GM21576 (cell line): Measurements from ENCODE around the gene SSX1.
"Not testable (repeated sequence)": the region's sequence is repeated elsewhere in the genome, so short reads cannot be mapped to it uniquely, and the experiment has no call there.

Experiments used
- ATAC-seq: cut with Tn5 transposase; IDR thresholded peaks from one replicate; pipeline ENCODE4 v1.9.1; 2021; ENCODE audit warnings: mild to moderate bottlenecking, moderate library complexity; ENCODE audit not compliant: unreplicated experiment

SSX1 gene, protein sequence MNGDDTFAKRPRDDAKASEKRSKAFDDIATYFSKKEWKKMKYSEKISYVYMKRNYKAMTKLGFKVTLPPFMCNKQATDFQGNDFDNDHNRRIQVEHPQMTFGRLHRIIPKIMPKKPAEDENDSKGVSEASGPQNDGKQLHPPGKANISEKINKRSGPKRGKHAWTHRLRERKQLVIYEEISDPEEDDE

DNA sequence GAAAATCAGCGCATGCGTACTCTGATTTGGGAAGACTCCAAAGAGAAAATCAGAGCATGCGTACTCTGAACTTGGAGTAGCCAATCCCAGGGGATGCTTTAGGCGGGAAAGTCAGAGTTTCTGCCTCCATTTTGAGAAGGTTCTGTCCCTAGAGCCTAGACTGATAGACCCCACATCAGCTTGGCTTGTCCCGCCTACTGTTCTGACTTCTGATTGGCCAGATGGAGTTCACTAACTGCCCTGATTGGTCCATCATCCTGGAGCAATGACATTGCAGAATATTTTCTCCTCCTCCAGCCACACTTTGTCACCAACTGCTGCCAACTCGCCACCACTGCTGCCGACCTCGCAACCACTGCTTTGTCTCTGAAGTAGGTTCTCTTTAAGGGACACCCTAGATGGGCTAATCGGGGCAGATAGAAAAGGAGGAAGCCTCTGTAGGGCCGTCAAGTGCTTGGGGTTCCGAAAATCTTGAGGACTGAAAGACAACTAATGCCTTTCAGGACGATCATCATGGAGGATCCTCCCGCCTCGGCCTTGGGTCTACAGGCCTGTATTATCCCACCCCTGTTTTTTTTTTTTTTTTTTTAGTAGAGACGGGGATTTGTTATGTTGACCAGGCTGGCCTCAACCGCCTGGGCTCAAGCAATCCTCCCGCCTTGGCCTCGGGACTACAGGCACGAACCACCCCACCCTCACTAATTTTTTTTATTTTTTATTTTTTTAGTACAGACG is at the start of gene SSX1:
Gene SSX1 (plus strand): TSS at position 331 of the 735 bp plus-strand sequence. CDS start 1,850 bp downstream, outside the sequence.
- ATAC-seq, result not testable (repeated sequence)

DNA sequence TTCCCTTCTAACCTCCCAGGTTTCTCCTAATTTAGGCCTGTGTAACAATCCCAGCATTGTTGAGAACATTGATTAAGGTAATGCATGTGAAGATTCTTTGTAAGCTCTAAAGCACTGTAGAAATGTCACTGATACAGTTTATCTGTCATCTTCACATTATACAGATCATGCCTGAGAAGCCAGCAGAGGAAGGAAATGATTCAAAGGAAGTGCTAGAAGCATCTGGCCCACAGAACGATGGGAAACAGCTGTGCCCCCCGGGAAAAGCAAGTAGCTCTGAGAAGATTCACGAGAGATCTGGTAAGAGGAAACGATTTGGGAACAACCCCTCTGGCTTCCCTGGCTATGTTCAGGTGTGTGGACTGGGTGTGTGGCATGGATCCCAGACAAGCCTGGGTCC is 40.9 kb upstream of the SSX1 start:
- not testable (repeated sequence) for ATAC-seq

DNA sequence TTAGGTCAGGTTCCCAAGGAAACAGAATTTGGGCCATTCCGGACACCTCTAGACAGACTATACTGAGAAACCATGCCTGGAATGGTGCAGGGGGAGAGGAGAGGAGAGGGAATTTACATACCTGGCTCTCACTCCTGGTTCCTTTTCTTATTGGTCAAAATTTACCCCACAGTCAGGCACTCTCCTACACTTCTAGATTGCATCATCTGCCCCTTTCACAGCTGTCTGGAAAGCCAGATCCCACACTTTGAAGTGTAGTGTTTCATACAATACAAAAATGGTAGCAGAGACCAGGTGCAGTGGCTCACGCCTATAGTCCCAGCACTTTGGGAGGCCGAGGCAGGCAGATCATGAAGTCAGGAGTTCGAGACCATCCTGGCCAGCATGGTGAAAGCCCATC is 31.0 kb upstream of the SSX1 start:
- not testable (repeated sequence) for ATAC-seq

DNA sequence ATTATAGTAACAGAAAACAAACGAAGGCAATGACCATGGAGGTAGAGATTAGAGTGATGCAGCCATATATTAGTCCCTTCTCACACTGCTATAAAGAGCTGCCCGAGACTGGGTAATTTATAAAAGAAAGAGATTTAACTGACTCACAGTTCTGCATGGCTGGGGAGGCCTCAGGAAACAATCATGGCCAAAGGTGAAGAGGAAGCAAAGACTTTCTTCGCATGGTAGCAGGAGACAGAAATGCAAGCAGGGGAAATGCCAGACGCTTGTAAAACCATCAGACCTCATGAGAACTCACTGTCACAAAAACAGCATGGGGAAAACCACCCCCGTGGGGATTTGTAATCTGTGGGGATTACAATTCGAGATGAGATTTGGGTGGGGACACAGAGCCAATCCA is 2.2 kb upstream of the SSX1 start:
- not testable (repeated sequence) for ATAC-seq

DNA sequence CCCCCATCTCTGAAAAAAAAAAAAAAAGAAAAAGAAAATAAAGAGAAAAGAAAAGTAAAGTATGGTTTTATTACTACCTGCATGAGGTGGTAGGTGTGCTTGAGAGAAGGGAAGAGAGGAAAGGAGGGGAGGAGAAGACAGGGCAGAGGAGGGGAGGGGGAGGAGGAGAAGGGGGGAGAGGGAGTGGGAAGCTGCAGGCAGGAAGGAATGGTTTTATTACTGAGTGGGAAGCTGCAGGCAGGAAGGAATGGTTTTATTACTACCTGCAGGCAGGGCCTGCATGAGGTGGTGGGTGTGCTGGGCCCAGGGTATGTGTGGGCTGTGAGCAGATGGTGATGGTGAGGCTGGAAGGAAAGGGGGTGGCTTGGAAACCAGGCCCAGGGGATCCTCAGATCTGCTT is 19.2 kb downstream of the SSX1 start:
- not testable (repeated sequence) for ATAC-seq

DNA sequence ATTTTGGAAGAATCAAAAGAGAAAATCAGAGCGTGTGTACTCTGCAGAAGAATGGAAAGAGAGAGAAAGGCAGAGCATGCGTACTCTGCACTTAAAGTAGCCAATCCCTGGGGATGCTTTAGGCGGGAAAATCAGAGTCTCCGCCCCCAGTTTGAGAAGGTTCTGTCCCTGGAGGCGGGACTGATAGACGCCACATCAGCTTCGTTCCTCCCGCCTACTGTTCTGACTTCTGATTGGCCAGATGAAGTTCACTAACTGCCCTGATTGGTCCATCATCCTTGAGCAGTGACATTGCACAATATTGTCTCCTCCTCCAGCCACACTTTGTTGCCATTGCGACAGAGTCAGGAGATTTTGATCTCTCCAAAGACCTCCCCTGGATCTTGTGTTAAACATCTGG is 23.8 kb downstream of the SSX1 start:
- ATAC-seq, result no peak

DNA sequence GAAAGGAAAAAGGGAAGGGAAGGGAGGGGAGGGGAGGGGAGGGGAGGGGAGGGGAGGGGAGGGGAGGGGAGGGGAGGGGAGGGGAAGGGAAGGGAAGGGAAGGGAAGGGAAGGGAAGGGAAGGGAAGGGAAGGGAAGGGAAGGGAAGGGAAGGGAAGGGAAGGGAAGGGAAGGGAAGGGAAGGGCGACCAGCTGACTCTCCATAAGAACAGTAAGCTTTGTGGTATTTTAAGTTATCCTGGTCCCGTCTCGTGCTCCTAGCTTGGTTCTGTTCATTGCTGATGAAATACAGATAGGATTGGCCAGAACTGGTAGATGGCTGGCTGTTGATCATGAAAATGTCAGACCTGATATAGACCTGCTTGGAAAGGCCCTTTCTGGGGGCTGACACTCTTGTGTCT is 25.5 kb downstream of the SSX1 start:
- ATAC-seq, result not testable (repeated sequence)

DNA sequence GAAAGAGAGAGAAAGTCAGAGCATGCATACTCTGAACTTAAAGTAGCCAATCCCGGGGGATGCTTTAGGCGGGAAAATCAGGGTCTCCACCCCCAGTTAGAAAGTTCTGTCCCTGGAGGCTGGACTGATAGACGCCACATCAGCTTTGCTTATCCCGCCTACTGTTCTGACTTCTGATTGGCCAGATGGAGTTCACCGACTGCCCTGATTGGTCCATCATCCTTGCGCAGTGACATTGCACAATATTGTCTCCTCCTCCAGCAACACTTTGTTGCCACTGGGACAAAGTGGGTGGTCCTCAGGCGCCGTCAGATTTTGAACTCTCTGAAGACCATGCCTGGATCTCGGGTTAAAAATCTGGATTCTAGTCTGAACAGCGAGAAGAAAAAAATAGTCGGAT is 51.0 kb downstream of the SSX1 start:
- ATAC-seq, result no peak

DNA sequence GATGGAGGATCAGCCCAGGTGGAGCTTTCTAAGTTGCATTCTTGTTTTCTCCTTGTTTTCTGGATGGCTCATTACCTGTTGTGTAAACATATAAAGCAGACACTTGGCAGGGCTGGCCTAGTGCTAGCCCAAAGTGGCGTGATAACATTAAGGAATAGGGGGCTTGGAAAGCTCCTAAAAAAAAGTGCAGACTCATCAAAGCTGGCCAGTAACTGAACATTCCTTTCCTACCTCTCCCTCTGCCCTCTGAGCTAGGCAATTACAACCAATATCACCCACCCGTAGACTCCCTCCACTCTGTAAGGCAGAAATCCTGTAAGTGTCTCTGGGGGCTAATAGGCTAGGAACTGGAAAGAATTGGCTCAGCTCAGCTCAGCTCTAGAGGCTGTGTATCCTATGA is 58.8 kb downstream of the SSX1 start:
- not testable (repeated sequence) for ATAC-seq
